IMR-90 (cell line): ENCODE results near the gene DOK6.

Experiments used
- MXI1 ChIP-seq: IDR thresholded peaks from 2 replicates; pipeline ENCODE4 v1.6.1; 2012; ENCODE audit warnings: low read depth, mild to moderate bottlenecking, low read length, moderate library complexity, borderline replicate concordance
- POLR2A ChIP-seq: IDR thresholded peaks from 2 replicates; pipeline ENCODE4 v1.6.1; 2012; ENCODE audit warnings: mild to moderate bottlenecking, low read depth, low read length
- RFX5 ChIP-seq: IDR thresholded peaks from 2 replicates; pipeline ENCODE4 v1.8.0; 2012; ENCODE audit warnings: low read depth, mild to moderate bottlenecking, low read length, moderate library complexity
- TF ChIP-seq, protein P1 (sequence below): conservative IDR thresholded peaks from 2 replicates; pipeline ENCODE4 v1.5.1; 2012; ENCODE audit warnings: mild to moderate bottlenecking, low read depth, low read length, improper control_type of control experiment

DNA sequence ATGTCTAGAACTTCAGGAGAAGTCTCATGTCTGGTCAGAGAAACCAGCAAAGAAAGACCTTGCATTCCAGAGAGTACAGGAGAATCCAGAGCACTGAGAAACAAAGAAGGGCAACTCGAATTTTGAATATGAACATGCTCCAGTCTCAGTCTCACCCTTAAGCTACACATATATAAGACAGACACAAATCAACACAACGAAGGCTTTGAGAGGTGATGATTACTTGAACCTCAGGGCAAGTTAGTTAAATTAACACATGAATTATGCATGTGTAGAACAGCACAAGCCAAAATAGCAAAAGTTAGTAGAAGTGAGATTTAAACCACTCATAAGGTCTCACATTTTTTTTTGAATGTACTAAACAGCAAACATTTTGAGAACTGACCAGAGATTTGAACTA lies 29.0 kb upstream of the DOK6 start:
- TF ChIP-seq, protein P1, sequence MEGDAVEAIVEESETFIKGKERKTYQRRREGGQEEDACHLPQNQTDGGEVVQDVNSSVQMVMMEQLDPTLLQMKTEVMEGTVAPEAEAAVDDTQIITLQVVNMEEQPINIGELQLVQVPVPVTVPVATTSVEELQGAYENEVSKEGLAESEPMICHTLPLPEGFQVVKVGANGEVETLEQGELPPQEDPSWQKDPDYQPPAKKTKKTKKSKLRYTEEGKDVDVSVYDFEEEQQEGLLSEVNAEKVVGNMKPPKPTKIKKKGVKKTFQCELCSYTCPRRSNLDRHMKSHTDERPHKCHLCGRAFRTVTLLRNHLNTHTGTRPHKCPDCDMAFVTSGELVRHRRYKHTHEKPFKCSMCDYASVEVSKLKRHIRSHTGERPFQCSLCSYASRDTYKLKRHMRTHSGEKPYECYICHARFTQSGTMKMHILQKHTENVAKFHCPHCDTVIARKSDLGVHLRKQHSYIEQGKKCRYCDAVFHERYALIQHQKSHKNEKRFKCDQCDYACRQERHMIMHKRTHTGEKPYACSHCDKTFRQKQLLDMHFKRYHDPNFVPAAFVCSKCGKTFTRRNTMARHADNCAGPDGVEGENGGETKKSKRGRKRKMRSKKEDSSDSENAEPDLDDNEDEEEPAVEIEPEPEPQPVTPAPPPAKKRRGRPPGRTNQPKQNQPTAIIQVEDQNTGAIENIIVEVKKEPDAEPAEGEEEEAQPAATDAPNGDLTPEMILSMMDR: no peak
- TF ChIP-seq MXI1 (no peak), RFX5 (no peak), POLR2A (no peak)
